HG02642 (cell line): ENCODE measurements around the gene SCP2.
"Not testable (repeated sequence)": the region's sequence is repeated elsewhere in the genome, so short reads cannot be mapped to it uniquely, and the experiment has no call there.

Source experiments
- ATAC-seq: cut with Tn5 transposase; IDR thresholded peaks from one replicate; pipeline ENCODE4 v1.9.1; 2021; ENCODE audit warnings: mild to moderate bottlenecking; ENCODE audit not compliant: unreplicated experiment, poor library complexity

SCP2 gene

DNA sequence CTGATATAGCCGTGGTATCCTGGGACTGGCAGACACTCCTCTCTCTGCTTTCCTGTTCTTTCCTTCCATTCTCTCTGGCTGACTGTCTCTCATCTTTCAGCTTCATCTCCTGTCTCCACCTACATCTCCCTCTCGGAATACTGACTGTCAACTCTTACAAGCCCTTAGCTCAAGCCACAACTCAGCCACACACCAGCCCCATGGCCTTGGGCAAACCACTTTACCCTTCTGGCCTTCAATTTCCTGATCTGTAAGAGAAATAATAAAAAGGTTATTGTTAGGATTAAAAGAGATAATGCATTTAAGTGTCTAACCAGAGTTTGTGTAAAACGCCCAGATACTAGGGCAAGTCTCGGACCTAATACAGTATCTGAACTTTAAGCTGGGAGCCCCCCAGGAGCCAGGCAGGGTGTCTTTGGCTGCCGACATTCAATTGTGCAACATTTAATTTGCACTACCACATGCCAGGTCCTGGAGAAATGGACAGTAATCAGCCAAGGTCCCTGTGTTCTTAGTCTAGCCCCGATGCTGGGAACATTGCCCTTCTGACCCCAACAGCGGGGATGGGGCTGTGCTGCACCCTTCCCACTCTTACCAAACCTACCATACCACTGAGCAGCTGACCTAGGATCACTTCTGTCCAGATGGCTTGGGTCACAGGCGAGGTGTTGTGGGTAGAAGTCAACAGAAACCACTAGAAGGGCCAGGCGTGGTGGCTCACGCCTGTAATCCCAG, 10.7 kb upstream of the SCP2 start:
- ATAC-seq: no peak

DNA sequence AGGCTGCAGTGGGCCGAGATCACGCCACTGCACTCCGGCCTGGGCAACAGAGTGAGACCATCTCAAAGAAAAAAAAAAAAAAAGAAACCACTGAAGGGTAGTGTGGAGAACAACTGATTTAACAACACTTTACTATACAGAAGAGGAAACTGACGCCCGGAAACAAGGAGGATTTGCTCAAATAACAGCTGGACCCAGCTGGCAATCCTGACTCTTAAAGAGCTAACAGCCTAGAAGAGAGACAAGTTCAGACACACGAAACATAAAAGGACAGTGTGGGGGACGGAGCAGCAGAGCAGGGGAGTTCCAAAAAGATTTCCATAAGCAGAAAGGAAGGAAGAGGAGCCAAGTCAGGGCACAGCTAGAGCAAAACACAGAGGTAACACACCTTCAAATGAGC, 9.9 kb upstream of the SCP2 start:
- no peak for ATAC-seq

DNA sequence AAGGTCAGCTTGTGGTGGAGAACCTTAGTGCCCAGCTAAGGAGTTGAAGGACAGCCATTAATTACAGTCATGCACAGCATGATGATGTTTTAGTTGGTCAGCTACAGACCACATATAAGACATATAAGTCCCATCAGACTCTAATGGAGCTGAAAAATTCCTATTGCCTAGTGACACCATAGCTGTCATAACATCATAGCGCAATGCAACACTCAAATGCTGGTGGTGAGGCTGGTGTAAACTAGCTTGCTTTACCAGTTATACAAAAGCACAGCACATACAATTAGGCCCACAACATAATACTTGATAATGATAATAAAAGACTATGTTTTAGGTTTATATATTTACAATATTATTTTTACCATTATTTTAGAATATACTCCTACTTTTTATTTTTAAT, 9.5 kb upstream of the SCP2 start:
- no peak for ATAC-seq

DNA sequence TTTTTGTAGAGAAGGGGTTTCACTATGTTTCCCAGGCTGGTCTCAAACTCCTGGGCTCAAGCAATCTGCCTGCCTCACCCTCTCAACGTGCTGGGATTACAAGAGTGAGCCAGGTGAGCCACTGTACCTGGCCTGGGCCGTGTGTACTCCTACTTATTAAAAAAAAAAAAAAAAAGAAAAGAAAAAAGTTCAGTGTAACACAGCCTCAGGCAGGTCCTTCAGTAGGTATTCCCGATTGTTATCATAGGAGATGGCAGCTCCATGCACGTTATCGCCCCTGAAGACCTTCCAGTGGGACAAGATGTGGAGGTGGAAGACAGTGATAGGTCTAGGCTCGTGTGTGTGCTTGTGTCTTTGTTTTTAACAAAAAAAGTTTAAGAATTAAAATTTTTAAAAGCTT, 8.9 kb upstream of the SCP2 start:
- ATAC-seq: no peak

DNA sequence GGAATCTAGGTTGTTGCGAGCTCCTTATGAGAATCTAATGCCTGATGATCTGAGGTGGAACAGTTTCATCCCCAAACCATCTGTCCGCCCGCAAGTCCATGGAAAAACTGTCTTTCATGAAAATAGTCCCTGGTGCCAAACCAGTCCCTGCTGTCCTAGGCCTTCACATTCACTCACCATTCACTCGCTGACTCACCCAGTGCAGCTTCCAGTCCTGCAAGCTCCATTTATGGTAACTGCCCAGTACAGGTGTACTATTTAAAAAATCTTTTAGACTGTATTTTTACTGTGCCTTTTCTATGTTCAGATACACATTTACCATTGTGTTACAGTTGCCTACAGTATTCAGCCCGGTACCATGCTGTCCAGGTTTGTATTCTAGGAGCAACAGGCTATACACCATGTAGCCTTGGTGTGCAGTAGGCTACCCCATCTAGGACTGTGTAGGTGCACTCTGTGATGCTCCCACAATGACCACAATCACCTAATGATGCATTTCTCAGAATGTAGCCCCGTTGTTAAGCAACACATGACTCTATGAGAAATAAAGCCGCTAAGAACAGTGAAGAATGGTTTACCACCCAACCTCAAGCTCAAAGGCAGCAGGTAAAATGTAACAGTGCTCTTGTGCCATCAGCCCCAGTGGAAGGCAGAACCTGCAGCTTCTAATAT, 7.9 kb upstream of the SCP2 start:
- ATAC-seq: no peak

DNA sequence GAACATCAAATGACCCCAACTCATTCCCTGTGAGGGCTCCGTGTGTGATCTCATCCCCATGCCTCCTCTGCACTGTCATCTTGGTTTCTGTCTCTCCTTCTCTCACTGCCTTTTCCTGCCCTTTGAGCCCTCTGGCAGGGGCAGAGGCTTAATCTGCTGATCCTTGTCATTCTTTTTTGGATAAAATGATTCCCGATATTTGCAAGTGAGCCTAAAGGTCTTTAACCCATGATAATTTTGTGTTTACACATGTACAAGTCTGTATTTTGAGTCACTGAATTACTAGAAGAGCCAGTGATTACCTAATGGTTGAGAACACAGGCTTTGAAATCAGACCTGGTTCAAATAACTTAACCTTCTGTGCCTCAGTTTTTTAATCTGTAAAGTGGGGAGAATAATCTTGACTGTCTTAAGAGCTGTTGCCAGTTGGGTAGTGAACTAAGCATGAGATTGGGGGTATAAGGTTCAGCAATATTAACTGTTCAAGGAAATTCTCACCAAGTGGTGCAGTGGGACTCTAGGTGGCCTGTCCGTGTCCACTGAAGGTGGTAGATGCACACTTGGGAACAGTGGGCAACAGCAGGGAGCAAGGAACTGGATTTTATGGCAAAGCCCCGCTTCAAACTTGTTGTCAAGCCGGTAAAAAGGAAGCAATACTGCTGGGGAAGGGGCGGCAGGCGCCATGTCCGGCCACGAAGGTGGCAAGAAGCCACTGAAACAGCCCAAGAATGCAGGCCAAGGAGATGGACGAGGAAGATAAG, 7.2 kb upstream of the SCP2 start:
- no peak for ATAC-seq

DNA sequence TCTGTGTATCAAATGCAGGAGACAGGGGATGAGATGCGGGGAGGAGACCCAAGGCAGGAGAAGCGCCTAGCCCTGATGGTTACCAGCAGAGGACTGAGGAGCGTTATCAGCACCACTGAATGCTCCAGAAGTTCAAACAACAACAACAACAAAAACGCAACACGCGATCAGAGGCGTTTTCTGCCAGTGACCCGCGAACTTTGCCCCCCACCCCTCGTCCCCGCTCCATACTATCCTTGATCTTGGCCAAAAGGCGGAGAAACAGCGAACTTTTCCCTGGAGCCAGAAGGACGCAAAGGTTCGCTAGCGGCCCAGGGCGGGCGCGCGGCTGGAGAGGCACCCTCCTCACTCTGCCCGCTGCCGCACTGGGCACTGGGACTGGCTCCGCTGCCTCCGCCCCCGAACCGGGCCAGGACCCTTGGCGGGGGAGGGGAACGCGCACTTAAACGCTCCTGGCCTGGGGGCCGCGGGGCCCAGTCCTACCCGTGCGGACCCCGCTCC, 6.2 kb upstream of the SCP2 start:
- no peak for ATAC-seq

DNA sequence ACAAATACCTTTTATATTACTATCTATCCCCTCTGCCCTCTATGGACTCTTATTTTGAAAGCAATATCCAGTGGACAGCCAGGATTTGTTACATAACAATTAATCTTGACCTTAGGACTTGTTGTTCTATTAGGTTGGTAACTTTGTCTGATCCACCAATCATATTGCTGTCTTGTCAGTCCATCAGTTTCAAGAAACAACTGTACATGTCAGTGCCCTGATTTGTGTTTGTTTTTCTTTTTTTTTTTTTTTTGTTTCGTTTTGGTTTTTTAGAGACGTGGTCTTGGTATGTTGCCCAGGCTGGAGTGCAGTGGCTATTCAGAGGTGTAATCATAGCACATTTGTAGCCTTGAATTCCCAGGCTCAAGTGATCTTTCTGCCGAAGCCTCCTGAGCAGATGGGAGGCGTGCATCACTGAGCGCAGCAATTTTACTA, 1.5 kb upstream of the SCP2 start:
- no peak for ATAC-seq

DNA sequence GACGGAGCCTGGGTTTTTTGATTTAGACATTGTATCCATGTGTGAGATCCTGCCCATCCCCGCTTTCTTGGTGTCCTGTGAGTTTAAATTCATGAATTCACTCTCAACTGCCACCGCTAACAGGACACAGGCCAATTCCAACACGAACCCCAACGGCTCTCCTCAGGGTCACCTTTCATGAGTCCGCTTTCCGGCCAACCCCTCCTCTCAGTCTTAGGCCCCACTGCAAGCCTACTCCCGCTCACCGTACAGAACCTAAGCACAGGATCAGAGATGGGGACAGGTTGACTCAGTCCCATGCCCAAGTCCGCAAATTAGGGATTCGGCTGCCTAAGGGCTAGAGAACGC, 238 bp upstream of the SCP2 start:
- no peak for ATAC-seq

DNA sequence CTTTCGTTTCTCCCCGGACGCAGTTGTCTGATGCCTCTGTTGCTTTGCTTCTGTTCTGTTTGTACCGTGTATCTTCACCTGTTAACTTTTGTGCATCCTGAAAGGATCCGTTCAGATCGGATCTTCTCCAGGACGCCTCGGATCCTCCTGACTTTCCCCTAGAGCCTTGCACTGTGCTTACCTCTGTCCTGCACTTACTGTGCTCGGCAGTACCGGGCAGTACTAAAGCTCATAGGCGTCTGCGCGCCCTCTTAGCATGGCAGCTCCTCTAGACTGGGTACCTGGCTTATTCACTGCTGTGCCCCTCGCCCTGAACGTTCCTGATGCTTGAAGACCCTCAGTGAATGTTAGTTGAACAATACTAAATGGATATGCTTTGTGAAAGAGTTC, 934 bp downstream of the SCP2 start:
- ATAC-seq: no peak

DNA sequence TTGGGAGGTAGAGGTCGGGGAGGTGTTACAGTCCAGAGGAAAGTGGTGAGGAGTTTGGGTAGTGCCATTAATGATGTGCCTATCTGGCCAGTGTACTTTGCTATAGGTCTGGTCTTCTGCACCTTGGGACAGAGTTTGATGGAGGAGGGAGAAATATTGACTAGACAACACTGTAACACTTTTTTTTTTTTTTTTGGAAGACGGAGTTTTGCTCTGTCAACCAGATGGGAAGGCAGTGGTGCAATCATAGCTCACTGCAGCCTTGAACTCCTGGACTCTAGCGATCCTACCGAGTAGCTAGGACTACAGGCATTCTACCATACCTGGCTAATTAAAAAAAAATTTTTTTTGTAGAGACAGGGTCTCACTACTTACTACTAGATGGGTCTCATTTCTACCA, 1.9 kb downstream of the SCP2 start:
- ATAC-seq: no peak

DNA sequence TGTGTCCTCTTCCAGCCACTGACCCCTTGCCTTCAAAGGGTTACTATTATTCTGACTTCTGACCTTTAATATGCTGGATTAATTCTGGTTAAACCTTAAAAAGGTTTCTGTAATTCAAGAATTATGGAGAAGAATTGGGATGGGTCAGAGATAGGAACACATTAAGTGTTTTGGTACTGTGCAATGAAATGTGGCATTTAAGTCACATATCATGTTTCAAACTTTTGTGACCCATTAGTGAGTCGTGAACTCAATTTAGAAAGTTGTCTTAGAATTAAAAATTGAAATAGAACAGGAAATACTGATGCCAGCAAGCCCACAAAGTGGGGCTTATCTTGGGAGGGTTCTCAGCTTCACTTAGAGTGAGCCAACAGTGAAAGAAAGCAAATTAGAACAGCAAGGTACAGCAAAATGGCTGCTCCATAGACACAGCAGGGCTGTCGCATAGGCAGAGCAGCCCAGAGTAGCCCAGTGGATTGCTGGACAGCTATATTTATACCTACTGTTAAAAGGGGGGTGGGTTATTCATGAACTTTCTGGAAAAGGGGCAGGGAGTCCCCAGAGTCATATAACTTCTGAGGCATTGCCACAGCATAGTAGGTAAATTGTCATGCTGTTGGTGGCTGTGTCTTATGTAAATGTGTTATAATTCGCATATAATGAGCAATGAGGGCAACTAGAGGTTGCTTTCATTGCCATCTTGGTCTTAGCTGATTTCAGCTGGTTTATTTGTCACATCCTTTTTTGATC, 10.5 kb downstream of the SCP2 start:
- ATAC-seq: no peak

DNA sequence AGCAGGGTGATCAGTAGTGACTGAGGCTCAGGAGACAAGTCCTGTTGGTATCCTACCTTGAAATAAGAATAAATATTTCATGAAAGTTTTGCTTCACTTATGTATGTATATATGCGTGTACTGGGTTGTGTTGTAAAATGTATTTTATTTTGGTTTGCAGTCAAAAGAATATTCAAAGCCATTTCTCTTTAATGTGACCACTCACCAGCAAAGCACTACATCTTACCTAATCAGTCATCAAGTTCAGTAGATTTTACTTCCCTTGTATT, 11.0 kb downstream of the SCP2 start:
- ATAC-seq: no peak

DNA sequence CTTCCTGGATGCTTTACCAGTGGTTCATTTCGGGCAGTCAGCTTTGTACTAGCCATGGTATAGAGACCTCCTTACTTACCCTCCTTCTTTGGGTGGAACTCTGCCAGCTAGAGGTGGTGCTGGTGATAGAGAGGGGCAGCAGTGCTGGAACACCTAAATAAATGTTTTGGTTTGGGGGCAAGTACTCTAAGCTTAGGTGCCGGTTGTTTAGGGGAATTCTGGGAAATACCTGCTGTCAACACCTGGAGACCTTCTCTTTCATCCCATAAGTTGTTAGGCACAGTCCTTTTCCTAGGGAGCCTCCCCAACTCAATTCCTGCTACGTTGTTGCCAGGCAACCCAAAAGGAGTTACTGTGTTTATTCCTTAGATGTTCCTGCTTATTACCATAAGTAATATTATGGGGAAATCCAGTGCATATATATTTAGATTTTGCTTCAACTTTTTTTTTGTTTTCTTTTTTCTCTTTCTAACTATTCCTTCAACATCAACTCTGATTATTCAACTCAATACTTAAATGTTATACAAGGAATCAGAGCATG, 16.9 kb downstream of the SCP2 start:
- no peak for ATAC-seq

DNA sequence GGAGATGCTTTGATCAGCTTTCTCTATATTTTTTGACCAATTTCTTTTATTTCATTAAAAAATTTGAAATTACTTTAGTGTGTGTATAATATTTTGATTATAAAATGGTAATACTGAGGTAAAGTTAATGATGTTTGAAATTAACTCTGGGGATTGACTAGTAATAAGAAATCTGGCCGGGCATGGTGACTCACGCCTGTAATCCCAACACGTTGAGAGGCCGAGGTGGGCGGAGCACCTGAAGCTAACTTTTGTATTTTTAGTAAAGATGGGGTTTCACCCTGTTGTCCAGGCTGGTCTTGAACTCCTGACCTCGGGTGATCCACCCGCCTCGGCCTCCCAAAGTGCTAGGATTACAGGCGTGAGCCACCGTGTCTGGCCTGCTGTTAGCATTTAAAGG, 17.5 kb downstream of the SCP2 start:
- ATAC-seq: no peak

DNA sequence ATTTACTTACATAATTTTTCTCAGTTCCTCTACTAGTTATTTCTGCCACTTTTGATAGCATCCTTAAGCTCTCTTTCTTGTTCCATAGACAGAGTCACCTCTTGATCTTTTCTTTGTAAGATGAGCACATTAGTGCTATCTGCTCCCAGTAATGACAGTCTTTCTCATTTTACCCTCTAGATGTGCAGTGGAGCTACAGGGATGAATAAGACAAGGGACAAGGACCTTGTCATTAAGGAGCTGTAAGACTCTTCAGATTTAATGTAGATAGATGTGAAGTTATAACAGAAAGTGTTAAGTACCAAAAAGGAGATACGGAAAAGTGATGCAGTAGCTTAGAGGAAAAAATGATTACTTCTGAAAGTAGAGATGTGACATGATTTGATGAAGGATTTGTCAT, 20.4 kb downstream of the SCP2 start:
- ATAC-seq: no peak

DNA sequence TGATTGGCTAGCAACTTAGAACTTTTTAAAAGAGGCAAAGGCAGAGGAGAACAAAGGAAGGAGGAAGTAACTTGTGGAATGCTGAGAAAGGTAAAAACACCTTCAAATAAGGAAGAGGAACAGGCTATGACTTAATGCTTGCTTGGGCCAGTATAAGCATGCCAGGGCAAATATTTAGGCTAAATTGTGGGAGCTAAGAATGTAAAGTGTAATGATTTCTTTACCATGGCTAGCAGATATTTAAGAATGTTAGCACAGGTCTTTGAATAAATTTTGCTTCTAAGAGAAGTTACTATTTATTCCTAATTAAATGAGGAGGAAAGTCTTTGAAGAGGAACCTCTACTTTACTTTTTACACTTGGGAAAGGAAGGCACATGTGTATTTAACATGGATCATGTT, 22.5 kb downstream of the SCP2 start:
- ATAC-seq: not testable (repeated sequence)

DNA sequence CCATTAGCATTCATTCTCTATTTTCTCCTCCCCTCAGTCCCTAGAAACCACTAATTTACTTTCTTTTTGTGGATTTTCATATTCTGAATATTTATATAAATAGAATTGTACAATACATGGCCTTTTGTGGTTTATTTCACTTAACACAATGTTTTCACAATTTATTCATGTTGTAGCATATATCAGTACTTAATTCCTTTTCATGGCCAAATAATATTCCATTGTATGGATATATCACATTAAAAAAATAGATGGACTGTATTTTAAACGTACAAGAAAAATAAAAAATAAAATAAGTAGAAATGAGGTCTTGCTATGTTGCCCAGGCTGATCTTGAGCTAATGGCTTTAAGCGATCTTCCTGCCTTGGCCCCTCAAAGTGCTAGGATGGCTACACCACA, 25.0 kb downstream of the SCP2 start:
- no peak for ATAC-seq

DNA sequence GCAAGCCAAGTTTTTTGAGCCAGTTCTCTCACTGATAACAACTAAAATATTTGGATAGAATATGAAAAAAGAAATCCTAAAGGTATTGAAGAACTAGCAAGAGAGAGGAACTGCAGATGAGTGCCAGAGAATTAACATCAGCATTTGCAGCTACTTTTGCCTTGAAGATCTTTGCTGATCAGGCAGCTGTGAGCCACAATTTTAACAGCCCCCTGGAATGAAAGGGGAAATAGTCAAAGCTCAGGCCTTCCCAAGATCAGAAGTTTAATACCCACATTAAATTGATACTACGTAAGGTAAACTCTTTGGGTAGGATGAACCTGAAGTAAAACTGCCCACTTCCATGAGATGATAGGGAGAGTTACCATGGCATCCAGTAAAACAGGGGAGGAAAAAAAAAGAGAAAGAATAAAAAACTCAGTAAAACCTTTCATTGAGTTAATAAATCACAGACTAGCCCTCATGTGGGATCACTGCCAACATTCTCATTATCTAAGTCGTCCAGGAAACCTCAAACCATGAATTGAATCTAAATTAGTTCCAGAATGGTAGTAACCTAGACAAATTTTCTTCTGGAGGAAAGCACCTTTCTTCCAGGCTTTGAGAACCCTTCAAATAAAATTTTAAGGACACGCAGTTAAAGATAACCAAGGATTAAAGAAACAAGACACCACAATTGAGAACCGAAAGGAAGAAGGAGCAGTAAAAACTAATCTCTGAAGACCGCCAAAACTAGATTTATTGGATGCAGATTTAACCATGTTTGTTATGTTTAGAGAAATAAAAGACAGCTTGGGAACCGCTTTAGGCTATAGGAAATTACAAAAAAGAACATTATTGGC, 28.3 kb downstream of the SCP2 start:
- no peak for ATAC-seq

DNA sequence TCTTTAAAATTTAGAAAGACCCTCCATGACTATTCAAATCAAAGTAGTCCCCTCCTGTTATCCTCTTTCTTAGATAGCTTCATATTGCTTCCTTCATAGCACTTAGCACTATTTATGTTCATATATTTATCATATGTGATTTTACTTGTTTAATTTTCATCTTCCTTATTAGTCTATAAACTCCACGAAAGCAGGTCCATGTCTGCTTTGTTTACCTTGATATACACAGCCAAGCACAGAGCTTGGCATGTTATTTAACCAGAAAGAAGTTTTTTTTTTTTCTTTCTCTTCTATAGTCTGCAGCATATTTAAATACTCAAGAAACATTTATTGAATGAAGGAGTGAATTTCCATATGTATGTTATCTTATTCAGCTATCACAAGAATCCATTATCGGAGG, 36.0 kb downstream of the SCP2 start:
- ATAC-seq: no peak
